Immature natural killer cell (primary cell): Measurements from ENCODE around the gene ZNF169. TPM values are rescaled to one million over a fixed set of nuclear protein-coding genes. Genes with fewer than 3 reads are reported as not detected.
A peak's percentile ranks its signal among the peaks of the same experiment; 100 is the strongest.
"Not testable (repeated sequence)": the region's sequence is repeated elsewhere in the genome, so short reads cannot be mapped to it uniquely, and the experiment has no call there.

Experiments used
- DNase-seq, 3 donors: peaks; one replicate each; pipeline ENCODE4 v3.0.0; 2022; ENCODE audit warnings: mixed read lengths in 1 of 3
- H3K27ac Mint-ChIP-seq, 6 donors: one replicate each; pipeline ENCODE4 v1.8.0; 2020; ENCODE audit warnings: mixed read lengths in 6 of 6, mild to moderate bottlenecking in 5 of 6, inconsistent platforms in 4 of 6, moderate library complexity in 3 of 6
- H3K27me3 Mint-ChIP-seq, 3 donors: one replicate each; pipeline ENCODE4 v1.8.0; 2020 to 2021; ENCODE audit warnings: low read depth in 3 of 3, mild to moderate bottlenecking in 3 of 3, mixed read lengths in 3 of 3, moderate library complexity in 3 of 3, inconsistent platforms in 1 of 3
- H3K36me3 Mint-ChIP-seq, 3 donors: one replicate each; pipeline ENCODE4 v1.8.0; 2020; ENCODE audit warnings: mixed read lengths in 3 of 3, inconsistent platforms in 2 of 3, mild to moderate bottlenecking in 2 of 3
- H3K4me1 Mint-ChIP-seq, 2 donors: one replicate each; pipeline ENCODE4 v1.8.0; 2020; ENCODE audit warnings: inconsistent platforms in 2 of 2, mild to moderate bottlenecking in 2 of 2, mixed read lengths in 2 of 2, moderate library complexity in 1 of 2
- H3K4me3 Mint-ChIP-seq, 5 donors: one replicate each; pipeline ENCODE4 v1.8.0; 2020; ENCODE audit warnings: mild to moderate bottlenecking in 5 of 5, mixed read lengths in 5 of 5, inconsistent platforms in 3 of 5, moderate library complexity in 3 of 5
- H3K9me3 Mint-ChIP-seq, 6 donors: one replicate each; pipeline ENCODE4 v1.8.0; 2020; ENCODE audit warnings: mild to moderate bottlenecking in 6 of 6, mixed read lengths in 6 of 6, inconsistent platforms in 4 of 6, moderate library complexity in 3 of 6
- polyA plus RNA-seq, 3 donors: library from polyadenylated mRNA; unstranded; fragments of 300-500 nt; fragmentation: Illumina TruSeq; gene quantifications; one replicate each; pipeline ENCODE4 v1.2.3, GENCODE V29; 2021

Gene ZNF169
- polyA plus RNA-seq, 3 donors from 2014 or later: 0.48 to 3.7 (median 0.68) TPM

GRCh38 chr9:94265626-94266402 lies 6.7 kb downstream of the ZNF169 start:
- not testable (repeated sequence) for H3K4me3 Mint-ChIP-seq, H3K9me3 Mint-ChIP-seq, H3K27ac Mint-ChIP-seq, DNase-seq, H3K27me3 Mint-ChIP-seq
- H3K4me1 Mint-ChIP-seq: peaks cover 19 to 38% of the 10 kb centered on the region in 2 donors
- H3K36me3 Mint-ChIP-seq: peaks cover 3 to 14% (median 9%) of the 10 kb centered on the region in 3 donors

DNA sequence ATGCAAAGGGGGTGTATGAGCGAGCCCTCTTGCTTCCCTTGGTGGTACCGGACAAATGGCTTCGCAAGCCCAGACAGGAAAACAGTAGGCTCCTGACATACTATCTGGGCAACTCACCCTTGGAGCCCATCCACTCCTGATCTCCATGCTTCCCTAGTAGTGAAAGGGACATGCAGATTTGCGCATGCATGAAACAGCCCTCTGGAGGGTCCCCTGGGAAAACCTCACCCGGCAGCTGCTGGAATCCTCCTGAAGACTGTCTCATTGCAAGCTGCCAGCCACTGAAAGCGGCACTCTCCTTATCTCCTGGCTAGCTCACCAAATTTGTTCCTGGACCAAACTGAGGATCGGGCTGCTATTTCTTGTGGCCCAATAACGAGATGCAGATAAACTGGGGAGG lies 10.2 kb downstream of the ZNF169 start:
- Mint-ChIP-seq H3K4me1 (peaks cover 13 to 31% of the 10 kb centered on the region in 2 donors), H3K36me3 (peaks cover 3 to 17% (median 9%) of the 10 kb centered on the region in 3 donors), H3K27ac (no peak overlapping the region), H3K9me3 (no peaks in the 10 kb centered on the region), H3K27me3 (peaks cover 0 to 2% (median 0%) of the 10 kb centered on the region in 3 donors), H3K4me3 (no peak overlapping the region)
- no peak for DNase-seq

DNA sequence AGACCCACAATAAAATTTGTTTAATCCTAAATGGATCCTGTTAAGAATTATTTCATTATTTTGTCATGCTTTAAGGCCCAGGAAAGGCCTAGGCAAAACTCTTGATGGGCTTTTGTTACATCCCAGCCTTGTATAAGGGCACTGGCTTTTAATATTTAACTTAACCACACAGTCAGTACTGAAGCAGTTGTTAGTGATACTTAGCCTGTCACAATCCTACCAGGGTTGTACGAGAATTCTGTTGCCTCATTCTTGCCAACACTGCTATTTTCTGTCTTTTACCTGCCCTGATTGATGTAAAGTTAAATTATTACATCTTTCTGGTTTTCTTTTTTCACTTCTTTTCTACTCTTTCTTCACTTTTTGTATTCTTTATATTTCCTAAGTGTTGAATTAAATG lies 10.9 kb downstream of the ZNF169 start:
- Mint-ChIP-seq H3K9me3 (no peaks in the 10 kb centered on the region), H3K27me3 (peaks cover 0 to 2% (median 2%) of the 10 kb centered on the region in 3 donors), H3K36me3 (peaks cover 3 to 17% (median 7%) of the 10 kb centered on the region in 3 donors), H3K4me3 (no peak overlapping the region), H3K27ac (peak overlapping the region in 2 of 6 donors; percentile 32 to 36), H3K4me1 (peaks cover 17 to 32% of the 10 kb centered on the region in 2 donors)
- DNase-seq: no peak

DNA sequence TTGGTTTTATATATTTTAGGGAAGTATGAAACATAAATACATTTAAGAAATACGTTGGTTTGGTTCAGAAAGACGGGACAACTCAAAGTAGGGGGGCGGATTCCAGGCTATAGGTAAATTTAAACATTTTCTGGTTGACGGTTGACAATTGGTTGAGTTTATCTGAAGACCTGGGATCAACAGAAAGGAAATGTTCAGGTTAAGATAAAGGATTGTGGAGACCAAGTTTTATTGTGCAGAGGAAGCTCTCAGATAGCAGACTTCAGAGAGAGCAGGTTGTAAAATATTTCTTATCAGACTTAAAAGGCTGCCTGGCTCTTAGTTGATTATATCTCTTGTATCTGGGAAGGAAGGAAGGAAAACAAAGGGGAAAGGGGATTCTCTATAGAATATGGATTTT lies 17.9 kb downstream of the ZNF169 start:
- peaks cover 20 to 39% of the 10 kb centered on the region in 2 donors for H3K4me1 Mint-ChIP-seq
- H3K27ac Mint-ChIP-seq, H3K27me3 Mint-ChIP-seq, DNase-seq, H3K4me3 Mint-ChIP-seq: not testable (repeated sequence)
- H3K9me3 Mint-ChIP-seq: peaks cover 0 to 17% (median 0%) of the 10 kb centered on the region in 6 donors
- peaks cover 40 to 57% (median 49%) of the 10 kb centered on the region in 3 donors for H3K36me3 Mint-ChIP-seq

- Mint-ChIP-seq H3K4me1 (peaks cover 13 to 29% of the 10 kb centered on the region in 2 donors), H3K27me3 (peaks cover 0 to 2% (median 0%) of the 10 kb centered on the region in 3 donors), H3K9me3 (peaks cover 0 to 17% (median 0%) of the 10 kb centered on the region in 6 donors), H3K4me3 (no peak overlapping the region), H3K27ac (no peak overlapping the region), H3K36me3 (peaks cover 45 to 66% (median 53%) of the 10 kb centered on the region in 3 donors)
- no peak for DNase-seq
Observed at GRCh38 chr9:94277885-94278536, 18.9 kb downstream of the ZNF169 start.

- no peak overlapping the region for H3K27ac Mint-ChIP-seq
- no peaks in the 10 kb centered on the region for H3K27me3 Mint-ChIP-seq
- H3K36me3 Mint-ChIP-seq: peaks cover 49 to 66% (median 57%) of the 10 kb centered on the region in 3 donors
- peaks cover 0 to 17% (median 0%) of the 10 kb centered on the region in 6 donors for H3K9me3 Mint-ChIP-seq
- H3K4me3 Mint-ChIP-seq: no peak overlapping the region
- no peak for DNase-seq
- H3K4me1 Mint-ChIP-seq: peaks cover 3 to 12% of the 10 kb centered on the region in 2 donors
Observed at GRCh38 chr9:94280409-94280989, 21.4 kb downstream of the ZNF169 start.

- Mint-ChIP-seq H3K27ac (no peak overlapping the region), H3K4me1 (peaks cover 3 to 9% of the 10 kb centered on the region in 2 donors), H3K27me3 (no peaks in the 10 kb centered on the region), H3K9me3 (peaks cover 0 to 17% (median 0%) of the 10 kb centered on the region in 6 donors), H3K36me3 (peaks cover 50 to 67% (median 59%) of the 10 kb centered on the region in 3 donors), H3K4me3 (no peak overlapping the region)
- DNase-seq: no peak
Observed at GRCh38 chr9:94281101-94281500, 22.0 kb downstream of the ZNF169 start.

DNA sequence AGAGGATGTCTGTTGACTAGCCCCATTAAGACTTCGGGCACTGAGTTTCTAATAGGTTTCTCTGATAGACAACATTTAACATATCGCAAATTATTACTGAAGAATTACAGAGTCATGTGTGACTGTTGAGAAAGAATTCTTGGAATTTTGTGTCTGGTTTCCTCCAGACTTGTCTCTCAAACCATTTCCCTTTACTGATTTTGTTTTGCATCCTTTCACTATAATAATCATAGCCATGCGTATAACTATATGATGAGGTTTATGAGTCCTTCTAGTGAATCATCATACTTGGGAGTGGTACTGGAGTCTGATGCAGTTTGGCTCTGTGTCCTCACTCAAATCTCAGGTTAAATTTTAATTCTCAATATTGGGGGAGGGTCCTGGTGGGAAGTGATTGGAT lies 27.0 kb downstream of the ZNF169 start:
- DNase-seq: no peak
- Mint-ChIP-seq H3K27ac (peak overlapping the region in 1 of 6 donors; percentile 63), H3K9me3 (peaks cover 0 to under 1% (median 0%) of the 10 kb centered on the region in 6 donors), H3K36me3 (peaks cover 33 to 54% (median 34%) of the 10 kb centered on the region in 3 donors), H3K4me3 (no peak overlapping the region), H3K4me1 (no peaks in the 10 kb centered on the region), H3K27me3 (no peaks in the 10 kb centered on the region)

GRCh38 chr9:94287877-94288513 lies 28.9 kb downstream of the ZNF169 start:
- Mint-ChIP-seq H3K9me3 (peaks cover 0 to 2% (median 0%) of the 10 kb centered on the region in 6 donors), H3K4me3 (no peak overlapping the region), H3K36me3 (peaks cover 24 to 47% (median 28%) of the 10 kb centered on the region in 3 donors), H3K27me3 (no peaks in the 10 kb centered on the region), H3K27ac (no peak overlapping the region), H3K4me1 (peaks cover 0 to 1% of the 10 kb centered on the region in 2 donors)
- no peak for DNase-seq

GRCh38 chr9:94289691-94290090 lies 30.6 kb downstream of the ZNF169 start:
- Mint-ChIP-seq H3K9me3 (peaks cover 0 to 2% (median 0%) of the 10 kb centered on the region in 6 donors), H3K4me3 (no peak overlapping the region), H3K4me1 (peaks cover 0 to 1% of the 10 kb centered on the region in 2 donors), H3K36me3 (peaks cover 29 to 56% (median 35%) of the 10 kb centered on the region in 3 donors), H3K27ac (no peak overlapping the region), H3K27me3 (no peaks in the 10 kb centered on the region)
- no peak for DNase-seq

- Mint-ChIP-seq H3K9me3 (no peaks in the 10 kb centered on the region), H3K4me3 (no peak overlapping the region), H3K27ac (no peak overlapping the region), H3K27me3 (no peaks in the 10 kb centered on the region), H3K4me1 (no peaks in the 10 kb centered on the region), H3K36me3 (peaks cover 10 to 29% (median 29%) of the 10 kb centered on the region in 3 donors)
- no peak for DNase-seq
Observed at GRCh38 chr9:94298949-94299599, 40.0 kb downstream of the ZNF169 start.

GRCh38 chr9:94300470-94301301 lies 41.6 kb downstream of the ZNF169 start:
- no peak overlapping the region for H3K4me3 Mint-ChIP-seq
- H3K27me3 Mint-ChIP-seq: no peaks in the 10 kb centered on the region
- H3K27ac Mint-ChIP-seq: peak overlapping the region in 1 of 6 donors; percentile 67
- no peak for DNase-seq
- H3K9me3 Mint-ChIP-seq: no peaks in the 10 kb centered on the region
- H3K4me1 Mint-ChIP-seq: no peaks in the 10 kb centered on the region
- peaks cover 10 to 29% (median 23%) of the 10 kb centered on the region in 3 donors for H3K36me3 Mint-ChIP-seq
